ENCODE data around the gene NAXE. TPM values are rescaled to one million over a fixed set of nuclear protein-coding genes. Genes with fewer than 3 reads are reported as not detected.

The NAXE gene
- total RNA-seq, 2 donors from 2014 or later = 68.4 to 99.8 TPM

GRCh38 chr1:156590326-156591180 lies 1.0 kb upstream of the NAXE start:
- H3K36me3 ChIP-seq = no peaks in the 10 kb centered on the region
- H3K27ac ChIP-seq = peak overlapping the region; percentile 84
- H3K9ac ChIP-seq (ENCODE audit: low read depth in 2 of 2, low read length in 2 of 2) = peak overlapping the region; percentile 72 to 93
- no peaks in the 10 kb centered on the region for H3K27me3 ChIP-seq
- no peaks in the 10 kb centered on the region for H3K9me3 ChIP-seq
- no peaks in the 10 kb centered on the region for H3K4me1 ChIP-seq
- intact Hi-C loops (cut with DNase I) = no loop called here
- H3K4me3 ChIP-seq = peak overlapping the region; percentile 56
- DNase-seq = no peak
- no peak for TF ChIP-seq CTCF (IDR thresholded peaks at IDR 0.05)

DNA sequence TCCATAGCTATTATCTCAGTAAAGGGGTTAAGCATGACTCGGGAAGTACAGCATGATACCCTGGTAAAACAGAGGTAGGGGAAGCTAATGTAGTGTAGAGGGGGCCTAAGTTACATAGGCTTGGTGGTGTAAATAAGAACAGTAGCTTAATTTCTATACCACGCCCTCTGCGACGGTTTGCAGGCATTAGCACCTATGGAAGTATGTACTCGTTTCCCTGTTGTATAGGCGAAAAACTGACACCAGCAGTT lies 470 bp upstream of the NAXE start:
- H3K27me3 ChIP-seq = no peaks in the 10 kb centered on the region
- peak overlapping the region; percentile 72 to 93 for H3K9ac ChIP-seq (ENCODE audit: low read depth in 2 of 2, low read length in 2 of 2)
- H3K27ac ChIP-seq = peak overlapping the region; percentile 84
- intact Hi-C loops (cut with DNase I) = no loop called here
- TF ChIP-seq CTCF (IDR thresholded peaks at IDR 0.05) = no peak
- no peaks in the 10 kb centered on the region for H3K9me3 ChIP-seq
- peak overlapping the region; percentile 56 for H3K4me3 ChIP-seq
- H3K36me3 ChIP-seq = no peaks in the 10 kb centered on the region
- H3K4me1 ChIP-seq = no peaks in the 10 kb centered on the region
- DNase-seq = no peak

GRCh38 chr1:156592158-156592909 lies 758 bp downstream of the NAXE start:
- H3K36me3 ChIP-seq = no peaks in the 10 kb centered on the region
- H3K4me1 ChIP-seq = no peaks in the 10 kb centered on the region
- H3K4me3 ChIP-seq = peak overlapping the region; percentile 56
- peak overlapping the region; percentile 72 to 89 for H3K9ac ChIP-seq (ENCODE audit: low read depth in 2 of 2, low read length in 2 of 2)
- H3K9me3 ChIP-seq = no peaks in the 10 kb centered on the region
- TF ChIP-seq CTCF (IDR thresholded peaks at IDR 0.05) = no peak
- no peak for DNase-seq
- peak overlapping the region; percentile 84 for H3K27ac ChIP-seq
- intact Hi-C loops (cut with DNase I) = no loop called here
- no peaks in the 10 kb centered on the region for H3K27me3 ChIP-seq

GRCh38 chr1:156592910-156593660 lies 1.5 kb downstream of the NAXE start:
- H3K27me3 ChIP-seq = no peaks in the 10 kb centered on the region
- H3K4me3 ChIP-seq = no peak overlapping the region
- no peak for TF ChIP-seq CTCF (IDR thresholded peaks at IDR 0.05)
- no peaks in the 10 kb centered on the region for H3K4me1 ChIP-seq
- no peak overlapping the region for H3K9ac ChIP-seq (ENCODE audit: low read depth in 2 of 2, low read length in 2 of 2)
- H3K36me3 ChIP-seq = no peaks in the 10 kb centered on the region
- H3K27ac ChIP-seq = no peak overlapping the region
- intact Hi-C loops (cut with DNase I) = no loop called here
- H3K9me3 ChIP-seq = no peaks in the 10 kb centered on the region
- DNase-seq = no peak

DNA sequence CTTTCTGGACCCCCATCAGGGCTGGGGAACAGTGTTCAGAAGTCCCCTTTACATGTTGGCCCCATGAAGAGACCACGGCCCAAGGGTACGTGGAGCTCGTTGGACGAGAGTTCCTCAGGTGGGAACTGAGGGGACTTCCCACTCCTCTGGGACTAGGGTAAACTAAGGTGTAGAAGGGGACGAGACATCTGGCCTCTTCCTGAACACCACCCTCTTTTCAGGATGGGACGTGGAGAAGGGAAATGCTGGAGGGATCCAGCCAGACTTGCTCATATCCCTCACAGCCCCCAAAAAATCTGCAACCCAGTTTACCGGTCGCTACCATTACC lies 2.0 kb downstream of the NAXE start:
- intact Hi-C loops (cut with DNase I) = no loop called here
- Histone ChIP-seq H3K27me3 (no peaks in the 10 kb centered on the region), H3K9ac (ENCODE audit: low read depth in 2 of 2, low read length in 2 of 2) (no peak overlapping the region), H3K36me3 (no peaks in the 10 kb centered on the region), H3K9me3 (no peaks in the 10 kb centered on the region), H3K4me1 (no peaks in the 10 kb centered on the region), H3K4me3 (no peak overlapping the region), H3K27ac (no peak overlapping the region)
- no peak for TF ChIP-seq CTCF (IDR thresholded peaks at IDR 0.05)
- DNase-seq = no peak

Measured in colonic mucosa (tissue), 4 donors.